Breast epithelium (tissue), 3 donors: ENCODE results near the gene AMZ2.
"Not testable (repeated sequence)": the region's sequence is repeated elsewhere in the genome, so short reads cannot be mapped to it uniquely, and the experiment has no call there.

Source experiments
- CTCF ChIP-seq, 3 donors: fragments of 450-650 bp; IDR thresholded peaks; one replicate each; pipeline ENCODE4 v1.5.1; 2016 to 2017; ENCODE audit warnings: antibody characterized with exemption in 3 of 3, mild to moderate bottlenecking in 3 of 3, moderate library complexity in 3 of 3
- POLR2AphosphoS5 ChIP-seq, 3 donors: sonication (generic); formaldehyde crosslinking; IDR thresholded peaks; one replicate each; pipeline ENCODE4 v1.6.1; 2017; ENCODE audit warnings: antibody characterized with exemption in 3 of 3

GRCh38 chr17:68263101-68263681 is 15.3 kb downstream of the AMZ2 start:
- TF ChIP-seq CTCF (IDR thresholded peaks at IDR 0.05), result peak in 1 of 3 donors; percentile 61
- not testable (repeated sequence) for TF ChIP-seq POLR2AphosphoS5 (IDR thresholded peaks at IDR 0.05)
